Sigmoid colon (tissue), 7 donors: ENCODE results near the gene LRRC43. TPM values are rescaled to one million over a fixed set of nuclear protein-coding genes. Genes with fewer than 3 reads are reported as not detected.

ENCODE experiments used
- DNase-seq: peaks from one replicate; pipeline ENCODE4 v3.0.0-alpha.2; 2019
- H3K27ac ChIP-seq, 4 donors: fragments of 200-600 bp; sonication (generic); one replicate each; pipeline ENCODE4 v1.5.1; 2016 to 2019; ENCODE audit warnings: mild to moderate bottlenecking in 1 of 4
- H3K27me3 ChIP-seq, 3 donors: fragments of 200-600 bp; sonication (generic); one replicate each; pipeline ENCODE4 v1.5.1; 2019; ENCODE audit warnings: mild to moderate bottlenecking in 1 of 3
- H3K36me3 ChIP-seq, 4 donors: fragments of 200-600 bp; sonication (generic); one replicate each; pipeline ENCODE4 v1.5.1; 2016 to 2019
- H3K4me1 ChIP-seq, 4 donors: fragments of 200-600 bp; sonication (generic); one replicate each; pipeline ENCODE4 v1.5.1; 2017 to 2019
- H3K4me3 ChIP-seq, 4 donors: fragments of 200-600 bp; sonication (generic); one replicate each; pipeline ENCODE4 v1.5.1; 2017 to 2019; ENCODE audit warnings: mild to moderate bottlenecking in 2 of 4, moderate library complexity in 1 of 4
- H3K9me3 ChIP-seq, 4 donors: fragments of 200-600 bp in 3 of 4; sonication (generic) in 3 of 4; one replicate each; pipeline versions ENCODE4 v1.5.1 to v1.6.1; 2013 to 2019
- EP300 ChIP-seq, 4 donors: sonication (generic); formaldehyde crosslinking; IDR thresholded peaks; one replicate each; pipeline ENCODE4 v1.6.1; 2017; ENCODE audit warnings: antibody characterized with exemption in 4 of 4
- POLR2A ChIP-seq, 2 donors: fragments of 450-650 bp; IDR thresholded peaks; one replicate each; pipeline ENCODE4 v1.6.1; 2016; ENCODE audit warnings: antibody characterized with exemption in 2 of 2, mild to moderate bottlenecking in 2 of 2, moderate library complexity in 2 of 2
- POLR2AphosphoS5 ChIP-seq, 4 donors: sonication (generic); formaldehyde crosslinking; IDR thresholded peaks; one replicate each; pipeline ENCODE4 v1.6.1; 2017; ENCODE audit warnings: antibody characterized with exemption in 4 of 4
- WGBS, 2 donors: extraction: QIAGEN DNeasy Blood & Tissue Kit; methylation state at CpG; one replicate each; pipeline ENCODE4 v1.1.7; 2013; 5-methylcytosine and 5-hydroxymethylcytosine counted together
- intact Hi-C: fragments of 100-400 bp; cut with DNase I; formaldehyde crosslinking; loops from one replicate; pipeline ENCODE4 v1.15.1; 2023
- polyA plus RNA-seq, 3 donors: library from polyadenylated mRNA; stranded (reverse); fragments of 200-250 nt; gene quantifications; one replicate each; pipeline ENCODE4 v1.2.3, GENCODE V29; 2013
- total RNA-seq, 4 donors: library from RNA; depleted of rRNA; stranded (reverse); fragments of >200 nt; gene quantifications; one replicate each; pipeline ENCODE4 v1.1.0, GENCODE V29; 2016
- TF ChIP-seq, protein P1 (sequence below), 4 experiments: fragments of 450-650 bp in 3 of 4; fragments of 200-600 bp in 1 of 4; IDR thresholded peaks; one replicate each; pipeline ENCODE4 v1.5.1; 2016 to 2019; ENCODE audit warnings: antibody characterized with exemption in 4 of 4, mild to moderate bottlenecking in 3 of 4, moderate library complexity in 2 of 4
- donor health status: healthy with polysubstance abuse.
- donor health status: Bipolar disorder and iron deficiency.
- donor health status: healthy.

The LRRC43 gene
- total and polyA plus RNA-seq, 7 donors = 0.19 to 4.4 (median 1.2) TPM; not detected in 3

DNA sequence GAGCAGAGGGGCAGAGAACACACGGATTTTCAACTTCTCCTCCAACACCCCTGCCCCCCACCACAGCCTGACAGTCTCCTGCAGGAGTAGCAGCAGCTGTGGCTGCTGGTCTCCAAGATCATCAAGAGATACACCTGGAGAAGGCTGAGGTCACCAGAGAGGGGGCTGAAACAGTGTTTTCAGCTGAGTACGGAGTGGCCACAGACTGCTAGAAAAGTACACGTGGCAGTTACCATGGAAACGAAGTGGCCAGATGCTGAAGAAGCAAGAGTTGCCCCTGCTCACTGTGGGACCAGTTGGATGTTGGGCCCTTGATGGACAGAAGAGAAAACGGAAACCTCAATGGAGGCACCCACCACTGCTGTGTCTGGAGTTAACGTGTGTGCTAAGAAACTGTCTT is 47.9 kb downstream of the LRRC43 start:
- TF ChIP-seq, protein P1, sequence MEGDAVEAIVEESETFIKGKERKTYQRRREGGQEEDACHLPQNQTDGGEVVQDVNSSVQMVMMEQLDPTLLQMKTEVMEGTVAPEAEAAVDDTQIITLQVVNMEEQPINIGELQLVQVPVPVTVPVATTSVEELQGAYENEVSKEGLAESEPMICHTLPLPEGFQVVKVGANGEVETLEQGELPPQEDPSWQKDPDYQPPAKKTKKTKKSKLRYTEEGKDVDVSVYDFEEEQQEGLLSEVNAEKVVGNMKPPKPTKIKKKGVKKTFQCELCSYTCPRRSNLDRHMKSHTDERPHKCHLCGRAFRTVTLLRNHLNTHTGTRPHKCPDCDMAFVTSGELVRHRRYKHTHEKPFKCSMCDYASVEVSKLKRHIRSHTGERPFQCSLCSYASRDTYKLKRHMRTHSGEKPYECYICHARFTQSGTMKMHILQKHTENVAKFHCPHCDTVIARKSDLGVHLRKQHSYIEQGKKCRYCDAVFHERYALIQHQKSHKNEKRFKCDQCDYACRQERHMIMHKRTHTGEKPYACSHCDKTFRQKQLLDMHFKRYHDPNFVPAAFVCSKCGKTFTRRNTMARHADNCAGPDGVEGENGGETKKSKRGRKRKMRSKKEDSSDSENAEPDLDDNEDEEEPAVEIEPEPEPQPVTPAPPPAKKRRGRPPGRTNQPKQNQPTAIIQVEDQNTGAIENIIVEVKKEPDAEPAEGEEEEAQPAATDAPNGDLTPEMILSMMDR (IDR thresholded peaks at IDR 0.05) = no peak
- no peak for TF ChIP-seq EP300 (IDR thresholded peaks at IDR 0.05)
- no peak for TF ChIP-seq POLR2AphosphoS5 (IDR thresholded peaks at IDR 0.05)
- TF ChIP-seq POLR2A (IDR thresholded peaks at IDR 0.05) = no peak
- DNase-seq = no peak
- no peak overlapping the region for H3K27ac ChIP-seq
- H3K4me1 ChIP-seq = peaks cover 0 to 11% (median 9%) of the 10 kb centered on the region in 4 donors
- WGBS, 2 donors = 77 to 89% methylated on average over 6 of the region's 6 CpGs
- no peak overlapping the region for H3K4me3 ChIP-seq
- intact Hi-C loops = no loop called here
- no peaks in the 10 kb centered on the region for H3K27me3 ChIP-seq
- peaks cover 10 to 62% (median 51%) of the 10 kb centered on the region in 4 donors for H3K36me3 ChIP-seq
- H3K9me3 ChIP-seq = no peaks in the 10 kb centered on the region

DNA sequence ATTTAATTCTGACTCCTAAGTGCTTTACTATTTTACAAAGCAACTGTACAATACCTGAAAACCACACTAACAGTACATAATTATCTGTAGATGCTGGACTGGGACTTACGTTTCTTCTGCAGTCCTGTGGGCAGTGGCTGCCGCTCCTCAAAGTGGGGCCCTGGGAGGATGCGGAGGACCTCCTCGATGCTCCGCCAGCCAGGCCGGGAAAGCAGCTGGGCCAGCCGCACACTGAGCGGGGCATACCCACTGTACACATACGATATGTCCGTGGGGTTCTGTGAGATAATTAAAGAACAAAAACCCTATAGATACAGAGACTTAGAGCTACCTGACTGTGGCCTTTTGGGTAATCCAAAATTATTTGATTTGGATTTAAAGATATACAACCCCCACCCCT is 49.8 kb downstream of the LRRC43 start:
- peaks cover 10 to 78% (median 56%) of the 10 kb centered on the region in 4 donors for H3K36me3 ChIP-seq
- TF ChIP-seq EP300 (IDR thresholded peaks at IDR 0.05) = no peak
- DNase-seq = no peak
- H3K9me3 ChIP-seq = no peaks in the 10 kb centered on the region
- H3K4me1 ChIP-seq = no peaks in the 10 kb centered on the region
- no peak overlapping the region for H3K4me3 ChIP-seq
- intact Hi-C loops = no loop called here
- WGBS, 2 donors = 97% methylated on average over 10 of the region's 10 CpGs
- no peak overlapping the region for H3K27ac ChIP-seq
- H3K27me3 ChIP-seq = no peaks in the 10 kb centered on the region

DNA sequence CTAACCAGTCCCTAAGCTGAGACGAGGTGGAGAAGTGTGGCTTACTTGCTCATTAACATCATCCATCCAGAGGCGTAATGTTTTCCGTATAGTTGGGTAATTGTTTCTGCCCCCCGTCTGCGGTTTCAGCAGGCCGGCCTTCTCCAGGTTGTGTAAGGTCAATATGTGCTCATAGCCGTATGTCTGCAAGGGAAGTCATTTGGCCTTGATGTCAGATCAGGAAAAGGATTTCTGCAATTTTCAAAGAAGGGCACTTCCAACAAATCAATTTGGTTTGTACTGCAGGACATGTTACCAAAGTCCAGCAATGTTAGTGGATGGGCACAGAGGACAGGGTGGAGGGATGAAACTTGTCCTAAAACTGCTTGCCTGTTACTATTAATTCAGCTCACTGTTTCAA is 52.8 kb downstream of the LRRC43 start:
- H3K27ac ChIP-seq = no peak overlapping the region
- H3K27me3 ChIP-seq = no peaks in the 10 kb centered on the region
- intact Hi-C loops = no loop called here
- no peaks in the 10 kb centered on the region for H3K4me1 ChIP-seq
- H3K4me3 ChIP-seq = no peak overlapping the region
- peaks cover 10 to 87% (median 53%) of the 10 kb centered on the region in 4 donors for H3K36me3 ChIP-seq
- no peak for TF ChIP-seq POLR2A (IDR thresholded peaks at IDR 0.05)
- no peak for TF ChIP-seq POLR2AphosphoS5 (IDR thresholded peaks at IDR 0.05)
- DNase-seq = no peak
- 88 to 90% methylated on average over 7 of the region's 7 CpGs for WGBS, 2 donors
- no peaks in the 10 kb centered on the region for H3K9me3 ChIP-seq

DNA sequence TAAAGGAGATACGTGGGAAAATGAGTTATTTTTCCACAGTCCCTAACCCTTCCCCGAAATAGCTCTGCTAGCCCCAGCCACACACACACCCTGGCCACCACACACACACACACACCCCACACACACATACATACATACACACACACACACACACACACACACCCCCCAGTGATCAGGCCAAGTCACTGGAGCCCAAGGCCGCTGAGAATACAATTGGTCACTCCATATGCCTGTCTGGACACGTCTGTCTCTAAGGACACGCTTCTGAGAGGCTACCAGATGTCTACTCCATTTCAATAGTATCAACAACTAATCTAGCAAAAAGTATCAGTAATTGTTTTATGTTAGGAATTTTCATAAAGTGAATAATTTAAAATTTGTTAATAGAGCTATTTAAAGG is 55.9 kb downstream of the LRRC43 start:
- no peaks in the 10 kb centered on the region for H3K4me1 ChIP-seq
- no peak for DNase-seq
- H3K27ac ChIP-seq = no peak overlapping the region
- intact Hi-C loops = no loop called here
- H3K9me3 ChIP-seq = no peaks in the 10 kb centered on the region
- H3K27me3 ChIP-seq = no peaks in the 10 kb centered on the region
- peaks cover 2 to 85% (median 34%) of the 10 kb centered on the region in 4 donors for H3K36me3 ChIP-seq
- H3K4me3 ChIP-seq = no peak overlapping the region
- WGBS, 2 donors = 95 to 97% methylated on average over 5 of the region's 5 CpGs
- TF ChIP-seq EP300 (IDR thresholded peaks at IDR 0.05) = no peak
- TF ChIP-seq, protein P1 (IDR thresholded peaks at IDR 0.05) = no peak
- no peak for TF ChIP-seq POLR2AphosphoS5 (IDR thresholded peaks at IDR 0.05)
- no peak for TF ChIP-seq POLR2A (IDR thresholded peaks at IDR 0.05)

DNA sequence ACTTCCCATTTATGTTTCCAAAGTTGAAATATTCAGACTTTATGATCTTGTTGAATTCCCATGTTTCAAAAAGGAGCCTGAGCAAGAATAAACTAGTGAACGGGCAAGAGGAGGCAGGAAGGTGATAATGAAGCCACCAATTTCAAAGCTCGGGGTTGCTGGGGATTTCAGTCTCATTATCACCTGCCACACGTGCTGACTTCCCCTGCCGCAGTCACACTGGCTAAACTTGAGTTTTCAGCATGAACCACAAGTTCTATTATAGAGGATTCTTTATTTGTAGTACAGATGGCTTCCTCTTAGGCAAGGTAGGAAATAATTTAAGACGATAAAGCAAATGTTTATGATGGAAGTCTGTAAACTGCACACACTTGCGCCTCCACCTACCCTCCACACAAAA is 61.0 kb downstream of the LRRC43 start:
- H3K36me3 ChIP-seq = peaks cover 0 to 57% (median 11%) of the 10 kb centered on the region in 4 donors
- no peak for TF ChIP-seq POLR2A (IDR thresholded peaks at IDR 0.05)
- no peak for TF ChIP-seq EP300 (IDR thresholded peaks at IDR 0.05)
- TF ChIP-seq, protein P1 (IDR thresholded peaks at IDR 0.05) = no peak
- no peak for TF ChIP-seq POLR2AphosphoS5 (IDR thresholded peaks at IDR 0.05)

More for the DNA sequence above, 61.0 kb downstream of the LRRC43 start:
- H3K4me1 ChIP-seq = no peaks in the 10 kb centered on the region
- H3K4me3 ChIP-seq = no peak overlapping the region
- intact Hi-C loops = no loop called here
- H3K27ac ChIP-seq = no peak overlapping the region
- no peaks in the 10 kb centered on the region for H3K27me3 ChIP-seq
- no peaks in the 10 kb centered on the region for H3K9me3 ChIP-seq
- no peak for DNase-seq
- WGBS, 2 donors = 84 to 87% methylated on average over 6 of the region's 6 CpGs
